Fibroblast of lung (primary cell): ENCODE measurements around the gene MPG. TPM values are rescaled to one million over a fixed set of nuclear protein-coding genes. Genes with fewer than 3 reads are reported as not detected.

Experiments used
- DNase-seq, 2 donors: peaks; one replicate each; pipeline versions ENCODE4 v3.0.0 to v3.0.0-alpha.2; 2010; ENCODE audit warnings: low read depth in 2 of 2
- H2AFZ ChIP-seq: 2 replicates; pipeline ENCODE4 v1.5.1; 2012; ENCODE audit warnings: low read length, control low read depth, inconsistent platforms
- H3K27ac ChIP-seq: 2 replicates; pipeline ENCODE4 v1.5.1; 2011; ENCODE audit warnings: low read length, control low read depth; ENCODE audit not compliant: insufficient read depth
- H3K27me3 ChIP-seq: 2 replicates; pipeline ENCODE4 v1.5.1; 2011; ENCODE audit warnings: mild to moderate bottlenecking, low read length; ENCODE audit not compliant: control insufficient read depth, insufficient read depth
- H3K36me3 ChIP-seq: 2 replicates; pipeline ENCODE4 v1.5.1; 2011; ENCODE audit warnings: low read length; ENCODE audit not compliant: control insufficient read depth, insufficient read depth
- H3K4me1 ChIP-seq: 2 replicates; pipeline ENCODE4 v1.5.1; 2011; ENCODE audit warnings: low read length; ENCODE audit not compliant: control insufficient read depth, insufficient read depth; ENCODE audit errors: extremely low read depth
- H3K4me2 ChIP-seq: 2 replicates; pipeline ENCODE4 v1.5.1; 2011; ENCODE audit warnings: low read length, control low read depth; ENCODE audit not compliant: insufficient read depth; ENCODE audit errors: extremely low read depth
- H3K4me3 ChIP-seq, 4 experiments: fragments of 200-600 bp in 1 of 4; sonication (generic) in 1 of 4; replicated peaks in 1 of 4; 2 replicates each; pipeline ENCODE4 v1.5.1; 2011 to 2016; ENCODE audit warnings: low read length in 4 of 4, low read depth in 3 of 4, mild to moderate bottlenecking in 3 of 4, control low read depth in 2 of 4, inconsistent platforms in 1 of 4, mixed read lengths in 1 of 4; ENCODE audit not compliant: insufficient read depth in 1 of 4; ENCODE audit errors: control extremely low read depth in 1 of 4
- H3K79me2 ChIP-seq: 2 replicates; pipeline ENCODE4 v1.5.1; 2012; ENCODE audit warnings: mild to moderate bottlenecking, low read length, inconsistent platforms; ENCODE audit not compliant: control insufficient read depth, insufficient read depth
- H3K9ac ChIP-seq: 2 replicates; pipeline ENCODE4 v1.5.1; 2011; ENCODE audit warnings: mild to moderate bottlenecking, low read length, control low read depth; ENCODE audit not compliant: insufficient read depth
- H3K9me3 ChIP-seq: 2 replicates; pipeline ENCODE4 v1.5.1; 2012; ENCODE audit warnings: low read depth, low read length; ENCODE audit not compliant: control insufficient read depth, insufficient read depth
- H4K20me1 ChIP-seq: 2 replicates; pipeline ENCODE4 v1.5.1; 2011; ENCODE audit warnings: low read length; ENCODE audit not compliant: control insufficient read depth, insufficient read depth; ENCODE audit errors: extremely low read depth
- EZH2 ChIP-seq: IDR thresholded peaks from 2 replicates; pipeline ENCODE4 v1.5.1; 2012; ENCODE audit warnings: low read length, control low read depth, mild to moderate bottlenecking; ENCODE audit errors: missing control alignments
- polyA plus RNA-seq, 2 donors: library from polyadenylated mRNA; depleted of rRNA in 1 of 2; stranded (reverse) in 1 of 2; unstranded in 1 of 2; fragments of >200 nt; gene quantifications; 2 replicates each; pipeline ENCODE4 v1.2.1, GENCODE V29; 2011 to 2012; ENCODE audit warnings: missing spikeins in 1 of 2
- total RNA-seq: library from RNA; depleted of rRNA; stranded (reverse); fragments of >200 nt; gene quantifications from 2 replicates; pipeline ENCODE4 v1.2.1, GENCODE V29; 2014
- TF ChIP-seq, protein P1 (sequence below), 2 donors: IDR thresholded peaks in 1 of 2; conservative IDR thresholded peaks in 1 of 2; 1 replicate in 1 of 2; 2 replicates in 1 of 2; pipeline ENCODE4 v1.5.1; 2011 to 2012; ENCODE audit warnings: low read length in 2 of 2, control low read depth in 1 of 2, inconsistent platforms in 1 of 2, low read depth in 1 of 2, mild to moderate bottlenecking in 1 of 2

The MPG gene
- total and polyA plus RNA-seq, 2 donors (not counting 1 experiment from before 2014, with no cell fraction given): 45.4 to 268 TPM

DNA sequence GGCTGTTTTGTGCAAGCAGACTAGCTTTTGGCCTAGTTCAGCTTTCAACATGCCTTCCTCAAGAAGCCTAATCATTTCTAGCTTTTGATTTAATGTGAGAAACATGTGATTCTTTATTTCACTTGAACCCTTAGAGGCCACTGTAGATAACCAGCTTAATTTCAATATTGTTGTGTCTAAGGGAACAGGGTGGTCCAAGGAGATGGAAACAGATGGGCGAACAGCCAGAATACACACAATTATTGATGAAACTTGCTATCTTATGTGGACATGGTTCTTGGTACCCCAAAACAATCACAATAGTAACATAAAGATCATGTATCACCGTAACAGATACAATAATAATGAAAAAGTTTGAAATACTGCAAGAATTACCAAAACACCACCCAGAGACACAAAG, 55.7 kb downstream of the MPG start:
- H3K27ac ChIP-seq: no peak overlapping the region
- H3K36me3 ChIP-seq: no peaks in the 10 kb centered on the region
- no peak for DNase-seq
- peaks cover 15% of the 10 kb centered on the region for H3K79me2 ChIP-seq
- H3K4me1 ChIP-seq: no peaks in the 10 kb centered on the region
- H3K27me3 ChIP-seq: no peaks in the 10 kb centered on the region
- no peak overlapping the region for H3K4me2 ChIP-seq
- H3K4me3 ChIP-seq: no peak overlapping the region
- no peaks in the 10 kb centered on the region for H3K9me3 ChIP-seq
- H2AFZ ChIP-seq: no peak overlapping the region
- no peak for TF ChIP-seq EZH2
- TF ChIP-seq, protein P1, sequence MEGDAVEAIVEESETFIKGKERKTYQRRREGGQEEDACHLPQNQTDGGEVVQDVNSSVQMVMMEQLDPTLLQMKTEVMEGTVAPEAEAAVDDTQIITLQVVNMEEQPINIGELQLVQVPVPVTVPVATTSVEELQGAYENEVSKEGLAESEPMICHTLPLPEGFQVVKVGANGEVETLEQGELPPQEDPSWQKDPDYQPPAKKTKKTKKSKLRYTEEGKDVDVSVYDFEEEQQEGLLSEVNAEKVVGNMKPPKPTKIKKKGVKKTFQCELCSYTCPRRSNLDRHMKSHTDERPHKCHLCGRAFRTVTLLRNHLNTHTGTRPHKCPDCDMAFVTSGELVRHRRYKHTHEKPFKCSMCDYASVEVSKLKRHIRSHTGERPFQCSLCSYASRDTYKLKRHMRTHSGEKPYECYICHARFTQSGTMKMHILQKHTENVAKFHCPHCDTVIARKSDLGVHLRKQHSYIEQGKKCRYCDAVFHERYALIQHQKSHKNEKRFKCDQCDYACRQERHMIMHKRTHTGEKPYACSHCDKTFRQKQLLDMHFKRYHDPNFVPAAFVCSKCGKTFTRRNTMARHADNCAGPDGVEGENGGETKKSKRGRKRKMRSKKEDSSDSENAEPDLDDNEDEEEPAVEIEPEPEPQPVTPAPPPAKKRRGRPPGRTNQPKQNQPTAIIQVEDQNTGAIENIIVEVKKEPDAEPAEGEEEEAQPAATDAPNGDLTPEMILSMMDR (conservative IDR thresholded peaks at IDR 0.05 in 1 of 2, IDR thresholded peaks at IDR 0.05 in 1 of 2; ENCODE audit: low read depth in 1 of 2, low read length in 2 of 2): no peak
- H3K9ac ChIP-seq: no peak overlapping the region
- H4K20me1 ChIP-seq: no peaks in the 10 kb centered on the region

Other genes with a start within 250 kb of the MPG start
- gene POLR3K, start 24.6 kb upstream of the MPG start, total RNA-seq: 2.6 and 3.3 TPM in 2 replicates
- 12.9 and 27.3 TPM in 2 replicates for gene POLR3K, start 24.6 kb upstream of the MPG start, polyA plus RNA-seq
- 14.6 and 20.5 TPM in 2 replicates for gene SNRNP25, start 24.4 kb upstream of the MPG start, total RNA-seq
- gene SNRNP25, start 24.4 kb upstream of the MPG start, polyA plus RNA-seq: 25.9 and 49.4 TPM in 2 replicates
- gene RHBDF1, start 5.6 kb upstream of the MPG start, total RNA-seq: 32.9 and 53.8 TPM in 2 replicates
- gene RHBDF1, start 5.6 kb upstream of the MPG start, polyA plus RNA-seq: 40.5 and 54.6 TPM in 2 replicates
- 6.7 and 9.6 TPM in 2 replicates for gene NPRL3, start 60.4 kb downstream of the MPG start, total RNA-seq
- 8.7 and 13.6 TPM in 2 replicates for gene NPRL3, start 60.4 kb downstream of the MPG start, polyA plus RNA-seq
- not detected in 2 replicates for gene HBZ, start 74.4 kb downstream of the MPG start, total RNA-seq
- gene HBZ, start 74.4 kb downstream of the MPG start, polyA plus RNA-seq: not detected in 2 replicates
- not detected in 2 replicates for gene HBM, start 87.8 kb downstream of the MPG start, total RNA-seq
- not detected in 2 replicates for gene HBM, start 87.8 kb downstream of the MPG start, polyA plus RNA-seq
- gene HBA2, start 94.7 kb downstream of the MPG start, total RNA-seq: not detected in 2 replicates
- 0.19 TPM in 1 of 2 replicates, not detected in the other for gene HBA2, start 94.7 kb downstream of the MPG start, polyA plus RNA-seq
- gene HBA1, start 98.5 kb downstream of the MPG start, total RNA-seq: not detected in 2 replicates
- 0.69 and 0.77 TPM in 2 replicates for gene HBA1, start 98.5 kb downstream of the MPG start, polyA plus RNA-seq
- not detected in 2 replicates for gene HBQ1, start 102.2 kb downstream of the MPG start, total RNA-seq
- not detected in 2 replicates for gene HBQ1, start 102.2 kb downstream of the MPG start, polyA plus RNA-seq
- 32.4 and 38.0 TPM in 2 replicates for gene LUC7L, start 151.2 kb downstream of the MPG start, total RNA-seq
- gene LUC7L, start 151.2 kb downstream of the MPG start, polyA plus RNA-seq: 30.9 and 31.1 TPM in 2 replicates
- gene FAM234A, start 156.6 kb downstream of the MPG start, total RNA-seq: 67.0 and 68.5 TPM in 2 replicates
- 53.7 and 64.8 TPM in 2 replicates for gene FAM234A, start 156.6 kb downstream of the MPG start, polyA plus RNA-seq
- 3.1 and 6.3 TPM in 2 replicates for gene RGS11, start 197.7 kb downstream of the MPG start, total RNA-seq
- 1.1 TPM in 2 replicates for gene RGS11, start 197.7 kb downstream of the MPG start, polyA plus RNA-seq
- gene ARHGDIG, start 202.4 kb downstream of the MPG start, total RNA-seq: 0.77 and 1.3 TPM in 2 replicates
- gene ARHGDIG, start 202.4 kb downstream of the MPG start, polyA plus RNA-seq: 0.12 and 0.30 TPM in 2 replicates
- gene PDIA2, start 204.9 kb downstream of the MPG start, total RNA-seq: 0.33 TPM in 1 of 2 replicates, not detected in the other
- gene PDIA2, start 204.9 kb downstream of the MPG start, polyA plus RNA-seq: 0.06 and 0.18 TPM in 2 replicates